ENCODE data around the gene FEZ2. TPM values are rescaled to one million over a fixed set of nuclear protein-coding genes. Genes with fewer than 3 reads are reported as not detected.

Gene FEZ2
- total RNA-seq, 1 experiment from 2014 or later, result 51.1 TPM

DNA sequence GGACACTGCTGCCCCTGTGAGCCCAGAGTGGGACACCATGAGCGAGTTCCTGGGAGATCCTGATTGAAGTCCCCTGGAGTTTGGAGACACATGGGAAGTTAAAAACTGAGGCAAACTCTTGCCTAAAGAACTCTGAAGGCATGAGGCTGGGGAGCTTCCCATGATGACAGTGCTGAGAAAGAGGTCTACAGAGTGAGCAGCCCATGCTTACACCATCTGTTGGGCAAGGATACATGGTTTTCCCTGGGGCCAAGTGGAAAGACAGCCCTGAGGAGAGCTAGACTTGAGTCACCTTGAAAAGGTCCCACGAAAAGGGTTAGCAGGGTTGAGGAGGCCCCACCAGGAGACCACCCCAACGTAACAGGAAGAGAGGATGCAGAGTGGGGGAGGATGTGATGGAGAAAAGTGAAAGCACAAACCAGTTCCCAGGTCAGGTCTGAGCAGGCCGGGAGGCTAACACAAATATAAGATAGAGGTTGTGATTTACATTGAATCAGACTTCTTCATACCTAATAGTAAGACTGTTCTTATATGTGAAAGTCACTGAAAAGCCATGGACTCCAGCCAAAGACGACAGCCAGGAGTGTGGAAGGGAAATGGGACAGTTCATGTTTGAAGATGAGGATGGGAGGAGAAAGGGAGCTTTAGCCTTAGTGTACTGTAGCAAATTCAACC lies 13.5 kb upstream of the FEZ2 start:
- CTCF ChIA-PET, result no interaction called here

DNA sequence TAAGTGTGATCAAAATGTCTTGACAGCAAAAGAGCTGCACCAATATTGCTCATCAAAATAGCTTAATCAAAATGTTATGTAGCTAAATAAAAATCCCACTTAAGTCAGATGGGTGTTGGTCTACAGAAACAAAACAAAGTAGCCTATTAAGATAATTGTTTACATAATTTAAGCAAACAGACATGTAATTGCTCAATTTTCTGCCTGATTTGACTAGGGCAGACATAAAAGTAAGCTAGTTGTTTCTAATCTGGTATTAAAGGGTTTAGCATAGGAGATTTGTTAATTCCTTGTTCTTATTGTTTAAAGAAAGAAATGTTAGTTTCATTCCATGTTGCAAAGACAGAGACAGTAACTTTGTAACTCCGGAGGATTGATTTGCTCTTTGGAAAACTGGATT lies 11.5 kb upstream of the FEZ2 start:
- H3K9me3 ChIP-seq (ENCODE audit: control insufficient read depth, insufficient read depth, low read depth, low read length), result no peaks in the 10 kb centered on the region
- intact Hi-C loops (cut with micrococcal nuclease; ENCODE audit: unreplicated experiment), result no loop called here
- no peak overlapping the region for H3K27ac ChIP-seq (ENCODE audit: low read length)
- no peaks in the 10 kb centered on the region for H3K36me3 ChIP-seq (ENCODE audit: control insufficient read depth, insufficient read depth, low read length)
- no peak overlapping the region for H3K4me3 ChIP-seq (ENCODE audit: low read depth in 2 of 2, low read length in 2 of 2)
- in situ Hi-C loops (cut with HindIII; ENCODE audit: low pct_unique_long_range_greater_than_20kb, low sequenced_read_pairs), result no loop called here
- ChIA-PET CTCF (no interaction called here), POLR2A (interaction anchor here (0.7 kb wide), 2 partner anchors 23 to 969 kb away, joined by 8 to 9 read pairs; no protein-coding TSS in a partner anchor)
- TF ChIP-seq, protein P1, sequence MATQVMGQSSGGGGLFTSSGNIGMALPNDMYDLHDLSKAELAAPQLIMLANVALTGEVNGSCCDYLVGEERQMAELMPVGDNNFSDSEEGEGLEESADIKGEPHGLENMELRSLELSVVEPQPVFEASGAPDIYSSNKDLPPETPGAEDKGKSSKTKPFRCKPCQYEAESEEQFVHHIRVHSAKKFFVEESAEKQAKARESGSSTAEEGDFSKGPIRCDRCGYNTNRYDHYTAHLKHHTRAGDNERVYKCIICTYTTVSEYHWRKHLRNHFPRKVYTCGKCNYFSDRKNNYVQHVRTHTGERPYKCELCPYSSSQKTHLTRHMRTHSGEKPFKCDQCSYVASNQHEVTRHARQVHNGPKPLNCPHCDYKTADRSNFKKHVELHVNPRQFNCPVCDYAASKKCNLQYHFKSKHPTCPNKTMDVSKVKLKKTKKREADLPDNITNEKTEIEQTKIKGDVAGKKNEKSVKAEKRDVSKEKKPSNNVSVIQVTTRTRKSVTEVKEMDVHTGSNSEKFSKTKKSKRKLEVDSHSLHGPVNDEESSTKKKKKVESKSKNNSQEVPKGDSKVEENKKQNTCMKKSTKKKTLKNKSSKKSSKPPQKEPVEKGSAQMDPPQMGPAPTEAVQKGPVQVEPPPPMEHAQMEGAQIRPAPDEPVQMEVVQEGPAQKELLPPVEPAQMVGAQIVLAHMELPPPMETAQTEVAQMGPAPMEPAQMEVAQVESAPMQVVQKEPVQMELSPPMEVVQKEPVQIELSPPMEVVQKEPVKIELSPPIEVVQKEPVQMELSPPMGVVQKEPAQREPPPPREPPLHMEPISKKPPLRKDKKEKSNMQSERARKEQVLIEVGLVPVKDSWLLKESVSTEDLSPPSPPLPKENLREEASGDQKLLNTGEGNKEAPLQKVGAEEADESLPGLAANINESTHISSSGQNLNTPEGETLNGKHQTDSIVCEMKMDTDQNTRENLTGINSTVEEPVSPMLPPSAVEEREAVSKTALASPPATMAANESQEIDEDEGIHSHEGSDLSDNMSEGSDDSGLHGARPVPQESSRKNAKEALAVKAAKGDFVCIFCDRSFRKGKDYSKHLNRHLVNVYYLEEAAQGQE (IDR thresholded peaks at IDR 0.05; ENCODE audit: insufficient read depth in 1 of 2, low read depth in 2 of 2, low read length in 1 of 2), result no peak
- no peaks in the 10 kb centered on the region for H3K27me3 ChIP-seq (ENCODE audit: control insufficient read depth, insufficient read depth, low read length)
- no peak for DNase-seq (ENCODE audit: low read depth, low spot score)
- BruUV-seq (replicated peaks), result no TSS peak
- no peaks in the 10 kb centered on the region for H3K4me1 ChIP-seq (ENCODE audit: control insufficient read depth, insufficient read depth, low read length)
- no peak for ATAC-seq

More for the DNA sequence above, 13.5 kb upstream of the FEZ2 start:
- in situ Hi-C loops (cut with HindIII; ENCODE audit: low pct_unique_long_range_greater_than_20kb, low sequenced_read_pairs), result no loop called here
- Histone ChIP-seq H3K27ac (ENCODE audit: low read length) (no peak overlapping the region), H3K36me3 (ENCODE audit: control insufficient read depth, insufficient read depth, low read length) (no peaks in the 10 kb centered on the region), H3K27me3 (ENCODE audit: control insufficient read depth, insufficient read depth, low read length) (no peaks in the 10 kb centered on the region), H3K4me3 (ENCODE audit: low read depth in 2 of 2, low read length in 2 of 2) (no peak overlapping the region), H3K9me3 (ENCODE audit: control insufficient read depth, insufficient read depth, low read depth, low read length) (no peaks in the 10 kb centered on the region), H3K4me1 (ENCODE audit: control insufficient read depth, insufficient read depth, low read length) (no peaks in the 10 kb centered on the region)
- DNase-seq (ENCODE audit: low read depth, low spot score) (no peak), ATAC-seq (no peak)
- no peak for TF ChIP-seq TCF7L2 (IDR thresholded peaks at IDR 0.05; ENCODE audit: low read depth, low read length)
- TF ChIP-seq, protein P2, sequence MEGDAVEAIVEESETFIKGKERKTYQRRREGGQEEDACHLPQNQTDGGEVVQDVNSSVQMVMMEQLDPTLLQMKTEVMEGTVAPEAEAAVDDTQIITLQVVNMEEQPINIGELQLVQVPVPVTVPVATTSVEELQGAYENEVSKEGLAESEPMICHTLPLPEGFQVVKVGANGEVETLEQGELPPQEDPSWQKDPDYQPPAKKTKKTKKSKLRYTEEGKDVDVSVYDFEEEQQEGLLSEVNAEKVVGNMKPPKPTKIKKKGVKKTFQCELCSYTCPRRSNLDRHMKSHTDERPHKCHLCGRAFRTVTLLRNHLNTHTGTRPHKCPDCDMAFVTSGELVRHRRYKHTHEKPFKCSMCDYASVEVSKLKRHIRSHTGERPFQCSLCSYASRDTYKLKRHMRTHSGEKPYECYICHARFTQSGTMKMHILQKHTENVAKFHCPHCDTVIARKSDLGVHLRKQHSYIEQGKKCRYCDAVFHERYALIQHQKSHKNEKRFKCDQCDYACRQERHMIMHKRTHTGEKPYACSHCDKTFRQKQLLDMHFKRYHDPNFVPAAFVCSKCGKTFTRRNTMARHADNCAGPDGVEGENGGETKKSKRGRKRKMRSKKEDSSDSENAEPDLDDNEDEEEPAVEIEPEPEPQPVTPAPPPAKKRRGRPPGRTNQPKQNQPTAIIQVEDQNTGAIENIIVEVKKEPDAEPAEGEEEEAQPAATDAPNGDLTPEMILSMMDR (IDR thresholded peaks at IDR 0.05), result no peak
- no TSS peak for BruUV-seq (replicated peaks)
- intact Hi-C loops (cut with micrococcal nuclease; ENCODE audit: unreplicated experiment), result no loop called here
- POLR2A ChIA-PET, result no interaction called here

DNA sequence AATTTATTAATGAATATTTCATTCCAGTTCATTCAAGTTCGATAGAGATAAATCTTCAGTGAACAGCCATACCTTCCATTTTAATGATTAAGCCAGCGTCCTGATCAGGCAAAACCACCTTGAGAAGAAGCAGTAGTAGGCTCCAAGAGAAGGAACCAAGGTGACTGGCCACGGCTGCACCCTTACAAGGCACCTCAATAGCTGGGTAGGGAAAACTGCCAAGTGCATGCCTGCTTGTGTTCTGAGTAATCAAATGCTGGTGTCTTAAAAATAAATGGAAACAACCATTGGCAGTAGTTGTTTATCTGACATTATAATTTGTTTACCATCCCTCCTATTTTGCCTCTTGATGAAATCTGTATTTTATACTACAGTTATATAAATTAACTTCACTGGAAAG lies 10.0 kb upstream of the FEZ2 start:
- ATAC-seq (no peak), DNase-seq (ENCODE audit: low read depth, low spot score) (no peak)
- CTCF ChIA-PET, result no interaction called here
- in situ Hi-C loops (cut with HindIII; ENCODE audit: low pct_unique_long_range_greater_than_20kb, low sequenced_read_pairs), result no loop called here
- intact Hi-C loops (cut with micrococcal nuclease; ENCODE audit: unreplicated experiment), result no loop called here
- BruUV-seq (replicated peaks), result no TSS peak
- POLR2A ChIA-PET, result no interaction called here
- H3K4me1 ChIP-seq (ENCODE audit: control insufficient read depth, insufficient read depth, low read length), result no peaks in the 10 kb centered on the region
- no peak for TF ChIP-seq TCF7L2 (IDR thresholded peaks at IDR 0.05; ENCODE audit: low read depth, low read length)
- TF ChIP-seq POLR2AphosphoS5 (IDR thresholded peaks at IDR 0.05; ENCODE audit: low read depth, low read length), result no peak
- TF ChIP-seq, protein P1 (IDR thresholded peaks at IDR 0.05; ENCODE audit: insufficient read depth in 1 of 2, low read depth in 2 of 2, low read length in 1 of 2), result no peak
- TF ChIP-seq SIN3A (IDR thresholded peaks at IDR 0.05; ENCODE audit: borderline replicate concordance, insufficient read depth, low read depth, low read length), result no peak
- TF ChIP-seq, protein P2 (IDR thresholded peaks at IDR 0.05), result no peak
- no peaks in the 10 kb centered on the region for H3K36me3 ChIP-seq (ENCODE audit: control insufficient read depth, insufficient read depth, low read length)
- no peak overlapping the region; the same call in 1 of the 2 replicates for H3K27ac ChIP-seq (ENCODE audit: low read length)
- H3K27me3 ChIP-seq (ENCODE audit: control insufficient read depth, insufficient read depth, low read length), result no peaks in the 10 kb centered on the region
- H3K4me3 ChIP-seq (ENCODE audit: low read depth in 2 of 2, low read length in 2 of 2), result no peak overlapping the region
- H3K9me3 ChIP-seq (ENCODE audit: control insufficient read depth, insufficient read depth, low read depth, low read length), result no peaks in the 10 kb centered on the region

All from Panc1 (cell line).